ENCODE measurements around the gene PIGZ. TPM values are rescaled to one million over a fixed set of nuclear protein-coding genes. Genes with fewer than 3 reads are reported as not detected.

Gene PIGZ
- total RNA-seq, 1 donor from 2014 or later, result 3.6 TPM

GRCh38 chr3:196981657-196982056 is 13.0 kb upstream of the PIGZ start:
- intact Hi-C loops (cut with DNase I), result no loop called here
- Histone ChIP-seq H3K9me3 (no peaks in the 10 kb centered on the region), H3K4me3 (no peak overlapping the region), H3K36me3 (no peaks in the 10 kb centered on the region), H3K27ac (no peak overlapping the region), H3K4me1 (no peaks in the 10 kb centered on the region), H3K27me3 (peaks cover 1% of the 10 kb centered on the region)
- ATAC-seq, result no peak
- no peak for TF ChIP-seq CTCF (IDR thresholded peaks at IDR 0.05)
- no peak for DNase-seq

- no peak for DNase-seq
Observed at GRCh38 chr3:196979545-196979944, 10.9 kb upstream of the PIGZ start.

GRCh38 chr3:196976941-196977340 is 8.3 kb upstream of the PIGZ start:
- DNase-seq, result no peak
- TF ChIP-seq CTCF (IDR thresholded peaks at IDR 0.05), result no peak
- Histone ChIP-seq H3K27me3 (no peaks in the 10 kb centered on the region), H3K27ac (no peak overlapping the region), H3K9me3 (no peaks in the 10 kb centered on the region), H3K4me3 (no peak overlapping the region), H3K4me1 (no peaks in the 10 kb centered on the region), H3K36me3 (no peaks in the 10 kb centered on the region)
- intact Hi-C loops (cut with DNase I), result no loop called here
- no peak for ATAC-seq

More at GRCh38 chr3:196979545-196979944, 10.9 kb upstream of the PIGZ start:
- Histone ChIP-seq H3K4me1 (no peaks in the 10 kb centered on the region), H3K4me3 (no peak overlapping the region), H3K9me3 (no peaks in the 10 kb centered on the region), H3K36me3 (no peaks in the 10 kb centered on the region), H3K27ac (no peak overlapping the region), H3K27me3 (no peaks in the 10 kb centered on the region)
- no peak for TF ChIP-seq CTCF (IDR thresholded peaks at IDR 0.05)
- intact Hi-C loops (cut with DNase I), result no loop called here
- ATAC-seq, result no peak

- no peaks in the 10 kb centered on the region for H3K36me3 ChIP-seq
- intact Hi-C loops (cut with DNase I), result no loop called here
- no peaks in the 10 kb centered on the region for H3K4me1 ChIP-seq
- H3K9me3 ChIP-seq, result no peaks in the 10 kb centered on the region
- no peak for TF ChIP-seq CTCF (IDR thresholded peaks at IDR 0.05)
- H3K4me3 ChIP-seq, result no peak overlapping the region
- no peak overlapping the region for H3K27ac ChIP-seq
- DNase-seq (no peak), ATAC-seq (no peak)
- H3K27me3 ChIP-seq, result no peaks in the 10 kb centered on the region
Observed at GRCh38 chr3:196975349-196975748, 6.7 kb upstream of the PIGZ start.

GRCh38 chr3:196974661-196975060 is 6.0 kb upstream of the PIGZ start:
- Histone ChIP-seq H3K4me1 (no peaks in the 10 kb centered on the region), H3K27me3 (no peaks in the 10 kb centered on the region), H3K27ac (no peak overlapping the region), H3K4me3 (no peak overlapping the region), H3K9me3 (no peaks in the 10 kb centered on the region), H3K36me3 (no peaks in the 10 kb centered on the region)
- ATAC-seq (no peak), DNase-seq (no peak)
- no peak for TF ChIP-seq CTCF (IDR thresholded peaks at IDR 0.05)
- intact Hi-C loops (cut with DNase I), result no loop called here

GRCh38 chr3:196971094-196971698 is 2.6 kb upstream of the PIGZ start:
- Histone ChIP-seq H3K4me3 (no peak overlapping the region), H3K4me1 (peaks cover 13% of the 10 kb centered on the region), H3K27ac (no peak overlapping the region), H3K36me3 (no peaks in the 10 kb centered on the region), H3K27me3 (no peaks in the 10 kb centered on the region), H3K9me3 (no peaks in the 10 kb centered on the region)
- no peak for ATAC-seq
- no peak for DNase-seq
- intact Hi-C loops (cut with DNase I), result no loop called here
- no peak for TF ChIP-seq CTCF (IDR thresholded peaks at IDR 0.05)
